ENCODE data around the gene NOSTRIN.

NOSTRIN gene

GRCh38 chr2:168848225-168848624 is 45.8 kb downstream of the NOSTRIN start:
- no peak overlapping the region for H2BK120ac ChIP-seq (ENCODE audit: insufficient read depth, low read length, poor library complexity)
- H3K4me3 ChIP-seq (ENCODE audit: low read depth, low read length) = no peak overlapping the region
- H3K79me2 ChIP-seq (ENCODE audit: control insufficient read depth, insufficient read depth, low read length, poor library complexity) = peaks cover 1% of the 10 kb centered on the region
- DNase-seq = no peak
- no peak overlapping the region for H3K4ac ChIP-seq (ENCODE audit: low read depth, low read length)
- H4K12ac ChIP-seq (ENCODE audit: low read depth, low read length) = no peak overlapping the region
- H2AFZ ChIP-seq (ENCODE audit: insufficient read depth, low read length, poor library complexity) = no peak overlapping the region
- no peak overlapping the region for H2BK12ac ChIP-seq (ENCODE audit: low read length)
- no peak overlapping the region for H2AK5ac ChIP-seq (ENCODE audit: low read length)
- no peaks in the 10 kb centered on the region for H3K36me3 ChIP-seq (ENCODE audit: control insufficient read depth in 1 of 2, insufficient read depth in 2 of 2, low read length in 2 of 2)
- H3K27ac ChIP-seq (ENCODE audit: low read depth, low read length) = no peak overlapping the region
- no peak overlapping the region for H4K91ac ChIP-seq (ENCODE audit: low read depth, low read length)
- H3K18ac ChIP-seq (ENCODE audit: low read length) = no peak overlapping the region
- no peak overlapping the region for H2BK5ac ChIP-seq (ENCODE audit: low read depth, low read length, poor library complexity)
- no peak overlapping the region for H3K9ac ChIP-seq (ENCODE audit: low read length)
- no peaks in the 10 kb centered on the region for H3K27me3 ChIP-seq (ENCODE audit: insufficient read depth, low read length)
- H4K8ac ChIP-seq (ENCODE audit: low read depth, low read length) = no peak overlapping the region
- no peak overlapping the region for H3K23ac ChIP-seq (ENCODE audit: low read length)
- no CpG with 5 or more reads among the region's 3 CpGs for WGBS (ENCODE audit: extremely low coverage, insufficient coverage, insufficient read length)
- H3K4me2 ChIP-seq (ENCODE audit: low read length) = no peak overlapping the region
- no peaks in the 10 kb centered on the region for H3K9me3 ChIP-seq (ENCODE audit: insufficient read depth, low read depth, low read length)
- H3K14ac ChIP-seq (ENCODE audit: low read length) = no peak overlapping the region
- no peaks in the 10 kb centered on the region for H3K4me1 ChIP-seq (ENCODE audit: control insufficient read depth in 1 of 2, insufficient read depth in 2 of 2, low read length in 2 of 2)
- no peaks in the 10 kb centered on the region for H3K79me1 ChIP-seq (ENCODE audit: low read length)

GRCh38 chr2:168849610-168850009 is 47.2 kb downstream of the NOSTRIN start:
- Histone ChIP-seq H3K27me3 (ENCODE audit: insufficient read depth, low read length) (no peaks in the 10 kb centered on the region), H3K36me3 (ENCODE audit: control insufficient read depth in 1 of 2, insufficient read depth in 2 of 2, low read length in 2 of 2) (no peaks in the 10 kb centered on the region), H2BK12ac (ENCODE audit: low read length) (no peak overlapping the region), H3K9ac (ENCODE audit: low read length) (no peak overlapping the region), H3K4me1 (ENCODE audit: control insufficient read depth in 1 of 2, insufficient read depth in 2 of 2, low read length in 2 of 2) (no peaks in the 10 kb centered on the region), H3K79me2 (ENCODE audit: control insufficient read depth, insufficient read depth, low read length, poor library complexity) (peaks cover 1% of the 10 kb centered on the region), H4K12ac (ENCODE audit: low read depth, low read length) (no peak overlapping the region), H3K23ac (ENCODE audit: low read length) (no peak overlapping the region), H2AK5ac (ENCODE audit: low read length) (no peak overlapping the region), H2BK5ac (ENCODE audit: low read depth, low read length, poor library complexity) (no peak overlapping the region), H3K4ac (ENCODE audit: low read depth, low read length) (no peak overlapping the region), H3K27ac (ENCODE audit: low read depth, low read length) (no peak overlapping the region), H3K9me3 (ENCODE audit: insufficient read depth, low read depth, low read length) (no peaks in the 10 kb centered on the region), H3K4me3 (ENCODE audit: low read depth, low read length) (no peak overlapping the region), H4K8ac (ENCODE audit: low read depth, low read length) (no peak overlapping the region), H3K14ac (ENCODE audit: low read length) (no peak overlapping the region), H4K91ac (ENCODE audit: low read depth, low read length) (no peak overlapping the region), H3K4me2 (ENCODE audit: low read length) (no peak overlapping the region), H3K18ac (ENCODE audit: low read length) (no peak overlapping the region), H2BK120ac (ENCODE audit: insufficient read depth, low read length, poor library complexity) (no peak overlapping the region), H3K79me1 (ENCODE audit: low read length) (no peaks in the 10 kb centered on the region), H2AFZ (ENCODE audit: insufficient read depth, low read length, poor library complexity) (no peak overlapping the region)
- WGBS (ENCODE audit: extremely low coverage, insufficient coverage, insufficient read length) = no CpG with 5 or more reads among the region's 2 CpGs
- DNase-seq = no peak

GRCh38 chr2:168850846-168851245 is 48.4 kb downstream of the NOSTRIN start:
- Histone ChIP-seq H3K18ac (ENCODE audit: low read length) (no peak overlapping the region), H3K4me1 (ENCODE audit: control insufficient read depth in 1 of 2, insufficient read depth in 2 of 2, low read length in 2 of 2) (no peaks in the 10 kb centered on the region), H2BK12ac (ENCODE audit: low read length) (no peak overlapping the region), H3K4me3 (ENCODE audit: low read depth, low read length) (no peak overlapping the region), H2BK5ac (ENCODE audit: low read depth, low read length, poor library complexity) (no peak overlapping the region), H3K27me3 (ENCODE audit: insufficient read depth, low read length) (no peaks in the 10 kb centered on the region), H3K14ac (ENCODE audit: low read length) (no peak overlapping the region), H3K4ac (ENCODE audit: low read depth, low read length) (no peak overlapping the region), H2BK120ac (ENCODE audit: insufficient read depth, low read length, poor library complexity) (no peak overlapping the region), H3K36me3 (ENCODE audit: control insufficient read depth in 1 of 2, insufficient read depth in 2 of 2, low read length in 2 of 2) (no peaks in the 10 kb centered on the region), H4K12ac (ENCODE audit: low read depth, low read length) (no peak overlapping the region), H3K9me3 (ENCODE audit: insufficient read depth, low read depth, low read length) (no peaks in the 10 kb centered on the region), H3K79me2 (ENCODE audit: control insufficient read depth, insufficient read depth, low read length, poor library complexity) (peaks cover 1% of the 10 kb centered on the region), H3K4me2 (ENCODE audit: low read length) (no peak overlapping the region), H3K9ac (ENCODE audit: low read length) (no peak overlapping the region), H3K23ac (ENCODE audit: low read length) (no peak overlapping the region), H3K79me1 (ENCODE audit: low read length) (no peaks in the 10 kb centered on the region), H2AFZ (ENCODE audit: insufficient read depth, low read length, poor library complexity) (no peak overlapping the region), H4K91ac (ENCODE audit: low read depth, low read length) (no peak overlapping the region), H2AK5ac (ENCODE audit: low read length) (no peak overlapping the region), H3K27ac (ENCODE audit: low read depth, low read length) (no peak overlapping the region), H4K8ac (ENCODE audit: low read depth, low read length) (no peak overlapping the region)
- peak; percentile 42 to 92 for DNase-seq

- peak; percentile 40 to 51 for DNase-seq
- Histone ChIP-seq H2BK5ac (ENCODE audit: low read depth, low read length, poor library complexity) (no peak overlapping the region), H4K91ac (ENCODE audit: low read depth, low read length) (no peak overlapping the region), H3K23ac (ENCODE audit: low read length) (no peak overlapping the region), H3K4ac (ENCODE audit: low read depth, low read length) (no peak overlapping the region), H3K36me3 (ENCODE audit: control insufficient read depth in 1 of 2, insufficient read depth in 2 of 2, low read length in 2 of 2) (no peaks in the 10 kb centered on the region), H3K27me3 (ENCODE audit: insufficient read depth, low read length) (no peaks in the 10 kb centered on the region), H4K12ac (ENCODE audit: low read depth, low read length) (no peak overlapping the region), H3K79me2 (ENCODE audit: control insufficient read depth, insufficient read depth, low read length, poor library complexity) (peaks cover 1% of the 10 kb centered on the region), H3K4me2 (ENCODE audit: low read length) (no peak overlapping the region), H2AK5ac (ENCODE audit: low read length) (no peak overlapping the region), H3K4me1 (ENCODE audit: control insufficient read depth in 1 of 2, insufficient read depth in 2 of 2, low read length in 2 of 2) (peaks cover 0 to 2% of the 10 kb centered on the region in 2 experiments), H3K27ac (ENCODE audit: low read depth, low read length) (no peak overlapping the region), H3K4me3 (ENCODE audit: low read depth, low read length) (no peak overlapping the region), H2AFZ (ENCODE audit: insufficient read depth, low read length, poor library complexity) (no peak overlapping the region), H3K9ac (ENCODE audit: low read length) (no peak overlapping the region), H3K18ac (ENCODE audit: low read length) (no peak overlapping the region), H3K9me3 (ENCODE audit: insufficient read depth, low read depth, low read length) (no peaks in the 10 kb centered on the region), H3K79me1 (ENCODE audit: low read length) (no peaks in the 10 kb centered on the region), H2BK12ac (ENCODE audit: low read length) (no peak overlapping the region), H3K14ac (ENCODE audit: low read length) (no peak overlapping the region), H4K8ac (ENCODE audit: low read depth, low read length) (no peak overlapping the region), H2BK120ac (ENCODE audit: insufficient read depth, low read length, poor library complexity) (no peak overlapping the region)
- no CpG with 5 or more reads among the region's 5 CpGs for WGBS (ENCODE audit: extremely low coverage, insufficient coverage, insufficient read length)
Measured at GRCh38 chr2:168851674-168852320, 49.4 kb downstream of the NOSTRIN start.

Data from trophoblast cell (in vitro differentiated cells and primary cell).